DMS 273 (cell line): ENCODE data around the gene MSANTD1.

Experiments
- DNase-seq: peaks from one replicate; lab custom pipeline; 2025; ENCODE audit not compliant: unreplicated experiment; lab: John Stamatoyannopoulos, UW

MSANTD1 gene

DNA sequence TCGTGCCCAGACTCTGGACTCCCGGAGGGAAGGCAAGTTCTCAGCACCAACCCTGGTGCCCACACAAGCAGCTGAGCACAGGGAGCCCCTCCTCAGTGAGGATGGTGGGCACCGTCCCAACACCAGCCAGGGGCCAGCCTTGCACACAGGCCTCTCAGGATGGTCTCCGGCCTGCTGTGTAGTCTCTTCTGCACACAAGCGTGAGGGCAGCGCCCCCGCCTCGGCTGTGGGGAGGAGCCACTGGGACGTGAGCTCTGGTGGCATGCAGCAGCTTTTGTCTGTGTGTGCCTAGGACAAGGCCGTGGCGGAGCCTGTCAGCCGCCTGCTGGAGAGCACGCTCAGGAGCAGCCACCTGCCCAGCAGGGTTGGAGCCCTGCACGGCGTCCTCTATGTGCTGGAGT is 16.1 kb upstream of the MSANTD1 start:
- no peak for DNase-seq

DNA sequence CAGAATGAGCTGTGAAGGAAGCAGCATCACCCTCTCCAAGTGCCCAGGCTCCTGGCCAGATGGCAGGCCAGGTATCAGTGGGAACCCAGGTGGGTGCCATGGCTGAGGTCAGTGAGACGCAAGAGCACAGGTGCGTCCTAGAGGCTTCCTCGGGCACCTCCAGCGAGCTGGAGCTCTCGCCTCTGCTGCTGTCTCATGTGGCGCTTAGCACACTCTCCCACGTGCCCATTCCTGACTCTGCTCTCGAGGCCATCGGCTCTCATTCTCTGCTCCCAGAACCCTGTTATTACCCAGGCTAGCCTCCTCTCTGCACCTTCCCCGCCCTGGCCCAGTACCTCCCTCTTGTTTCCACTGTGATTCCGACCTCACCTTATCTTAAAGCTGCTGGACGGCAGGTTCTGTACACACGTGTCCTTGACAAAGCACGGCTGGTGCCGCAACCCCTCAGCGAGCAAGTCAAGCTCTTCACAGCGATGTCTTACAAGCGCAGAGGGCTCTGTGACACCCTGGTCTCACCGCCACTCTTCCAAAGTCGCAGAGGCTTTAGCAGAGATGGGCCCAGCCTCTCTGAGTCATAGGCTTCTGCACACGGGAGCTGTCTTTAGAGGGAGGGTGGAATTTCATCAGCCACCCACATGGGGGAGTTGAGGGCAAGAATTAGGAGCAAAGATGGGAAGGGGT is 15.4 kb upstream of the MSANTD1 start:
- DNase-seq = peak; percentile 29

DNA sequence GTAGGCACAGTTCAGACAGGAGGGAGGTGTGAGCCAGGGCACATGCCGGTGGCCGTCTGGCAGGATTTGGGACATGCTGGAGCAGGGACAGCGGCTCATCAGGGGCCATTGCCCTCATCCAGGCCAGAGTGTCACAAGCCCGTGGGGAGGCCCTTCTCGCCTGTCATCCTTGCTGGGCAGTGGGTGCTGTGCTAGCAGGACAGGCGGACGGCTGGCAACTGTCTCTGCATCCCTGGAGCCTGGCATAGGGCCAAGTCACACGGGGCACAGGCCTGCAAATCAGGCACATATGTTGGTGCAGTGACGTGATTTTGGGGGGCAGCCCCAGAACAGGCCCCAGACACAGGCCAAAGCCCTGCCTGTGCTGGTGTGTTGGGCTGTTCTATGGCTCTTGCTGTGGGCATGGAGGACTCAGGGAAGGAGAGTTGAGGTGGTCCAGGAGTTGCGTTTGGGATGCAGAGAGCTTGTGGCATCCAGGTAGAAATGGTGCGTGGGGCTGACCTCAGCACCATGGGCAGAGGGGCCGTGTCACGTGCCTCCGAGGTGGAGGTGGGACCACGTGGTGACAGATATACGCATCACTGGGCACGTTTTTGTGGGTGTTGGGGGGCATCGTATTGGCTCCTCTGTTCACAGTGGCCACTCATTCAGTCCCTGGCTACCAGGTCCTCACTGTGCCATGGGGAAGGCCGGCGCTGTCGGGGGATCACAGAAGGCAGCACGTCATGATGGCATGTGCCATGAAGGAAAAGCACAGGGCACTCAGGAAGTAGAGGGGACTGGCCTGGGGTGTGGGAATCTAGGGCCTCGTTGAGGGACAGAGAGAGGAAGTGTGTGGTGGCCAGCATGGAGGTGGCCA is 14.6 kb upstream of the MSANTD1 start:
- no peak for DNase-seq

DNA sequence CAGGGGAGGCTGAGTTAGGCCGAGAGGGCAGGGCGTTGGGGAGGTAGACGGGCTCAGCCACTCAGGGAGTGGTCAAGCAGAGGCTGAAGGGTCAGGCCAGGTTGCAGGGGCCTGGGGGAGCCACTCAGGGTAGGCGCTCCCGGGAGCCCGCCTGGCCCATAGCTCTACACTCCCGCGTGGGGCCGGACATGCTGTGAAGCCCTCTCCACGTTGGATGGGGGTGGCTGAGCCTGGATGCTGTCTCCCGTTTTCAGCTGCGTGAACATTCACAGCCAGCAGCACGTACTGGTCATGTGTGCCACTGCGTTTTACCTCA is 14.0 kb upstream of the MSANTD1 start:
- no peak for DNase-seq

DNA sequence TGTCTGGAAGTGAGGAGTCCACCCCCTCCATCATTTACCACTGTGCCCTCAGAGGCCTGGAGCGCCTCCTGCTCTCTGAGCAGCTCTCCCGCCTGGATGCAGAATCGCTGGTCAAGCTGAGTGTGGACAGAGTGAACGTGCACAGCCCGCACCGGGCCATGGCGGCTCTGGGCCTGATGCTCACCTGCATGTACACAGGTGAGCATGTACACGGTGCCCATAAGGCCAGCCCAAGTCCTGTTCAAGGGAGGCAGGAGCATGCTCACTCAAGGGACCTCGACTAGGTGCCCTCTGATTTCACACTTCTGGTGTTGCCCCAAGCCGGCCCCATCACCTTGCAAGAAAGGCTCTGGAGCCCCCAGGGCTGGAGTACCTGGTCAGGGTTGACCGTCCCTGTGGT is 13.4 kb upstream of the MSANTD1 start:
- DNase-seq = no peak

DNA sequence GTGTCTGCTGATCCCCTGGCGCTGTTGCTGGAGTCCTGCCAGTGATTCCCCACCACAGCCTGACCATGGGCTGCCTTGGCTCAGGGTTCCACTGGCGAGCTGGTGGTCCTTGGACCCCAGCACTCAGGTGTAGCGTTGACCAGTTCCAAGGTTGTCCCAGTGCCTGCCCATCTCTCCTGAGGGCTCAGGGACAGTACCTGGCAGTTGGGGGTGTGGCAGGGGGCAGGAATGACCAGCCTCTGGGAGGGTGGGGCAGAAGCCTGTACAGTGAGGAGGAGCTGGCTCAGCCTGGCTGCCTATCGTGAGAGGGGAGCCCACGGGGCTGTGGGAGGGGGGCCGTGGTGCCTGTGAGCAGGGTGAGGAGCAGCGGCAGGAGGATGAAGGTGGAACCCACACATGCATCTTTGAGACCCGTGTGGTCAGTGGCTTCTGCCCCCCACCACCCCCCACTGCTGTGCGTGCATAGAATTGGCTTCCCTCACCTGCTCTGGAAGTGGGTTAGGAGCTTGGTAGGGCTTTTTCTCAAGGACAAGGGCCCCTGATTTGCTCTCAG is 12.6 kb upstream of the MSANTD1 start:
- no peak for DNase-seq

DNA sequence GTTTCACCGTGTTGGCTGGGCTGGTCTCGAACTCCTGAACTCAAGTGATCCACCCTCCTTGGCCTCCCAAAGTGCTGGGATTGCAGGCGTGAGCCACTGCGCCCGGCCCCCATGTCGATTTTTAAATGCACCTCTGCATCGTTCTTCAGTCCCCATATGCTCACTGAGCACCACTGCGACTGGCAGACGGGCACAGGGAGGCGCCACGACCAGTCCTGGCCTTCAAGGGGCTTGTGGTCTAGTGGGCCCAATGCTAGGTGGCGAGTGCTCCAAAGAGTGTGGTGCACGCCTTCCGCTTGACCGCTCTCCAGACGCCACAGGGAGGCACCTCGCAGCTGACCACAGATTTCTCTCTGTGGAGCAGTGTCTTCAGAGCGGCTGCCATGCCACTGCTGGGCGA is 11.7 kb upstream of the MSANTD1 start:
- no peak for DNase-seq

DNA sequence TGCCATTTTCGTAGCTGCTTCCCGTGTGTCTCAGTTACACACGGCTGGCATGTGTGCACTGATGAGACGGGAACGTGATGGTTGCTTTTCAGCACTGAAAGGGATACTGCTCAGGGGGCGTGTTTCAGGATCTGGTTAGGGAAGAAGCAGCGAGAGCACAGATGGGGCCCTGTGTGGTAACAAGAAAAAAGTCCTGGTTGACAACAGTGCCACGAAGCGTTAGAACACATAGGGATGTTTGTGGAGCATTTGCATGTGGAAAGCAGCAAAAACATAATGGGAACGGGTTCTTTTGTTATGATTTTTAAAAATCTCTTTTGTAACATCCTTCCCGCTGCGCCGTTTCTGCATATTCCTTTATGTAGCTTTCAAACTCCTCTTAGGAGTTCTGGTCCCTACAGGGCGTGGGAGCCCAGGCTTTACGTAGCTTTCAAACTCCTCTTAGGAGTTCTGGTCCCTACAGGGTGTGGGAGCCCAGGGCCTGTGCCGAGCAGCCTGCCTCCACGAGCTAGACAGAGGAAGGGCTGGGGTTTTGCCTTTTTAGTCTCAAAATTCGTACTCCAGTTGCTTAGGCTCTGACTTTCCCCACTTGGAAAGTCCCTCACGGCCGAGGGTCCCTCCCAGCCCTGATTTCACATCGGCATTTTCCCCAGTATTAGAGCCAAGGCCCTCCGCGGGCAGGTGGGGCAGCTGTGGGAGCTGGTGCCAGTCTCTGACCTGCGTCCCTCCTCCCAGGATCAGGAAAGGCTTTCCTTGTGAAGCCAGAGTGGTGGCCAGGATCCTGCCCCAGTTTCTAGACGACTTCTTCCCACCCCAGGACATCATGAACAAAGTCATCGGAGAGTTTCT is 11.0 kb upstream of the MSANTD1 start:
- DNase-seq = peak; percentile 66

DNA sequence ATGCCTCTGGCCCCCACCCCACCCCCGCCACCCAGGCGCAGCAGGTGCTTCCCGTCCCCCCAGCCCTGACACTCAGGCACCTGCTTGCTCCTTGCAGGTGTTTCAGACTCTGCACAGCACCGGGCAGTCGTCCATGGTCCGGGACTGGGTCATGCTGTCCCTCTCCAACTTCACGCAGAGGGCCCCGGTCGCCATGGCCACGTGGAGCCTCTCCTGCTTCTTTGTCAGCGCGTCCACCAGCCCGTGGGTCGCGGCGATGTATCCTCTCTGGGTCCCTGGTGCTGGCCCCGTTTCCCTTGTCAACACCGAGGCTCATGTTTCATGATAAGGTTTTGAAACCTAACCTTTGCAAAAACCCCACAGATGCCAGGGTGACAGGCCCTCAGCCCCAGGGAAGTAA is 10.2 kb upstream of the MSANTD1 start:
- DNase-seq = no peak

DNA sequence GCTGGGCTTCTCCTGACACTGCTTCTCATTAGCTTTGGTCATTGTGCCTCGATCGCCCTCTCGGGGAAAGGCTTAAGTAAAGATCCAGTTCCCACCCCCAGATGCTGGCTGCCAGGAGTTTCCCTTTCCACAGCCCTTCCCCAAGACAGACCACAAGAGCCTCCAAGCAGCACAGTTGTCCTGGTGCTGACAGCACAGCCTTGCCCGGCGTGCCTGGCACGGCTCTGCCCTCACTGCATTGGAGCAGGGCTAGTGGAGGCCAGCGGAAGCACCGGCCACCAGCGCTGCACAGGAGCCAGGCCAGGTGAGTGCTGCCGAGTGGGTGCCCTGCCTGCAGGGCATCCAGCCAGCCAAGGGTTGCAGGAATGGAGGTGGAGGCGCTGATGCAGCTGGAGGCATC is 9.7 kb upstream of the MSANTD1 start:
- DNase-seq = peak; percentile 45

DNA sequence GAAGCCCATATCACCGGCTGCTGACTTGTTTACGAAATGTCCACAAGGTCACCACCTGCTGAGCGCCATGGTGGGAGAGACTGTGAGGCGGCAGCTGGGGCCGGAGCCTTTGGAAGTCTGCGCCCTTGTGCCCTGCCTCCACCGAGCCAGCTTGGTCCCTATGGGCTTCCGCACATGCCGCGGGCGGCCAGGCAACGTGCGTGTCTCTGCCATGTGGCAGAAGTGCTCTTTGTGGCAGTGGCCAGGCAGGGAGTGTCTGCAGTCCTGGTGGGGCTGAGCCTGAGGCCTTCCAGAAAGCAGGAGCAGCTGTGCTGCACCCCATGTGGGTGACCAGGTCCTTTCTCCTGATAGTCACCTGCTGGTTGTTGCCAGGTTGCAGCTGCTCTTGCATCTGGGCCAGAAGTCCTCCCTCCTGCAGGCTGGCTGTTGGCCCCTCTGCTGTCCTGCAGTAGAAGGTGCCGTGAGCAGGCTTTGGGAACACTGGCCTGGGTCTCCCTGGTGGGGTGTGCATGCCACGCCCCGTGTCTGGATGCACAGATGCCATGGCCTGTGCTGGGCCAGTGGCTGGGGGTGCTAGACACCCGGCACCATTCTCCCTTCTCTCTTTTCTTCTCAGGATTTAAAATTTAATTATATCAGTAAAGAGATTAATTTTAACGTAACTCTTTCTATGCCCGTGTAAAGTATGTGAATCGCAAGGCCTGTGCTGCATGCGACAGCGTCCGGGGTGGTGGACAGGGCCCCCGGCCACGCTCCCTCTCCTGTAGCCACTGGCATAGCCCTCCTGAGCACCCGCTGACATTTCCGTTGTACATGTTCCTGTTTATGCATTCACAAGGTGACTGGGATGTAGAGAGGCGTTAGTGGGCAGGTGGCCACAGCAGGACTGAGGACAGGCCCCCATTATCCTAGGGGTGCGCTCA is 8.7 kb upstream of the MSANTD1 start:
- peak; percentile 93 for DNase-seq

DNA sequence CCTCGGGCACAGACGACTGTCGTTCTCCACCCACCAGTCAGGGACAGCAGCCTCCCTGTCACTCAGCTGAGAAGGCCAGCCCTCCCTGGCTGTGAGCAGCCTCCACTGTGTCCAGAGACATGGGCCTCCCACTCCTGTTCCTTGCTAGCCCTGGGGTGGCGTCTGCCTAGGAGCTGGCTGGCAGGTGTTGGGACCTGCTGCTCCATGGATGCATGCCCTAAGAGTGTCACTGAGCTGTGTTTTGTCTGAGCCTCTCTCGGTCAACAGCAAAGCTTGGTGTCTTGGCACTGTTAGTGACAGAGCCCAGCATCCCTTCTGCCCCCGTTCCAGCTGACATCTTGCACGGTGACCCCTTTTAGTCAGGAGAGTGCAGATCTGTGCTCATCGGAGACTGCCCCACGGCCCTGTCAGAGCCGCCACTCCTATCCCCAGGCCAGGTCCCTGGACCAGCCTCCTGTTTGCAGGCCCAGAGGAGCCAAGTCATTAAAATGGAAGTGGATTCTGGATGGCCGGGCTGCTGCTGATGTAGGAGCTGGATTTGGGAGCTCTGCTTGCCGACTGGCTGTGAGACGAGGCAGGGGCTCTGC is 7.9 kb upstream of the MSANTD1 start:
- DNase-seq = peak; percentile 77

DNA sequence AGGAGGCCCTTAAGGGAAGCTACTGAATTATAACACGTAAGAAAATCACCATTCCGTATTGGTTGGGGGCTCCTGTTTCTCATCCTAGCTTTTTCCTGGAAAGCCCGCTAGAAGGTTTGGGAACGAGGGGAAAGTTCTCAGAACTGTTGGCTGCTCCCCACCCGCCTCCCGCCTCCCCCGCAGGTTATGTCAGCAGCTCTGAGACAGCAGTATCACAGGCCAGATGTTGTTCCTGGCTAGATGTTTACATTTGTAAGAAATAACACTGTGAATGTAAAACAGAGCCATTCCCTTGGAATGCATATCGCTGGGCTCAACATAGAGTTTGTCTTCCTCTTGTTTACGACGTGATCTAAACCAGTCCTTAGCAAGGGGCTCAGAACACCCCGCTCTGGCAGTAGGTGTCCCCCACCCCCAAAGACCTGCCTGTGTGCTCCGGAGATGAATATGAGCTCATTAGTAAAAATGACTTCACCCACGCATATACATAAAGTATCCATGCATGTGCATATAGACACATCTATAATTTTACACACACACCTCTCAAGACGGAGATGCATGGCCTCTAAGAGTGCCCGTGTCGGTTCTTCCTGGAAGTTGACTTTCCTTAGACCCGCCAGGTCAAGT is 6.9 kb upstream of the MSANTD1 start:
- peak; percentile 74 for DNase-seq

DNA sequence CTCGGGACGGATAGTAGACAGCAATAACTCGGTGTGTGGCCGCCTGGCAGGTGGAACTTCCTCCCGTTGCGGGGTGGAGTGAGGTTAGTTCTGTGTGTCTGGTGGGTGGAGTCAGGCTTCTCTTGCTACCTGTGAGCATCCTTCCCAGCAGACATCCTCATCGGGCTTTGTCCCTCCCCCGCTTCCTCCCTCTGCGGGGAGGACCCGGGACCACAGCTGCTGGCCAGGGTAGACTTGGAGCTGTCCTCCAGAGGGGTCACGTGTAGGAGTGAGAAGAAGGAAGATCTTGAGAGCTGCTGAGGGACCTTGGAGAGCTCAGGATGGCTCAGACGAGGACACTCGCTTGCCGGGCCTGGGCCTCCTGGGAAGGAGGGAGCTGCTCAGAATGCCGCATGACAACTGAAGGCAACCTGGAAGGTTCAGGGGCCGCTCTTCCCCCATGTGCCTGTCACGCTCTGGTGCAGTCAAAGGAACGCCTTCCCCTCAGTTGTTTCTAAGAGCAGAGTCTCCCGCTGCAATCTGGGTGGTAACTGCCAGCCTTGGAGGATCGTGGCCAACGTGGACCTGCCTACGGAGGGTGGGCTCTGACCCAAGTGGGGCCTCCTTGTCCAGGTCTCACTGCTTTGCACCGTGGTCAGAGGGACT is 5.7 kb upstream of the MSANTD1 start:
- DNase-seq = no peak

DNA sequence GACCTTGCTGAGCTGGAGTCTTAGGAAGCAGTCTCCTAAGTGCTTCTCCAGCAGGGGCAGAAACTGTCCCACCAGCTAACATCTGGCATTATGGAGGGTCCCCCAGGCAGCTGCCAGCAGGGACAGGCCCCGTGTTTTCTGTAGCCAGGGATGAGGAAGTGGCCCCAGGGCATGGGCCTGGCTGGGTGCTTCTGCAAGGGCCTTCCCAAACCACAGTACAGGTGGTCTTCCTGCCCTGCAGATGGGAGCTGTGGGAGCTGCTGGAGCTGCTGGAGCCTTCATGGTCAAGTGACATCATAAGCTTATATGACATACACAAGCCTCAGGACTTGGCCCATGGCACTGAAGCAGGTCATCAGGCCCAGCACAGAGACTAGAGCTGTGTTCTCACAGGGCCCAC is 5.0 kb upstream of the MSANTD1 start:
- no peak for DNase-seq

DNA sequence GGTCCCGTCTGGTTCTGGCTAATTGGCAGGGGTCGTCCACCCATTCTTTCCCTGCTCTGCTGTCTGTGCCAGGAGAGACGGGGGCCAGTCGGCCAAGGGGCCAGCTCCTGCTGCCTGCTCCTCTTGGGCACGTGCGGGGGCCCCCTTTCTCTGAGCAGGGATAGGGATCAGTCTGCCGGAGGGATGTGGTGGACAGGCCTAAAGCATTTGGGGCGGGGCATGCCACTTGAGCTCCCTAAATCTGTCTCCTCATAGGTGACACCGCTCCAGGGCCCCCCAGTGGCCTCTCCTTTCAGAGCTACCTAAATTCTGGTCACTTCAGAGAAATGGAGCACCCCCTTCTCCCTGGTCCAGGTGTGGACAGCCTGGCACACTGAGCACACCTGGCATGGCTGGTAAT is 4.2 kb upstream of the MSANTD1 start:
- no peak for DNase-seq

DNA sequence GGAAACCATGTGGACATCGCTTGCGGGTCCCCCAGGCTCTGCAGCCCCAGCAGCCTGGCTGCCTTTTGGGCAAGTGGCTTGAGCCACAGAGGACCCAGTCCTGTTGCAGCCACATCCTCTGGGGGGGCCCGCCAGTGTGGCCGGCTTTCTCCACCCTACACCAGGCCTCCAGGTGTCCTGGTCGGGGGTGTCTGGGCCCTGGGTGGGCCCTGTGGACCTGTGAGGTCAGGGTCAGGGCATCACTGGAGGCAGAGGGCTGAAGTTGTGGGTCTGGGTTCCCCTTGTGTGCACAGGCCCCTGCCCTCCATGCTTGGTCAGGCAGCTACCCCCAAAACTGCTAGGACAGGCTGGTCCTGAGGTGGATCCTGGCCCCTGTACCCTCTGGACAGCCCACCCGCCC is 3.3 kb upstream of the MSANTD1 start:
- no peak for DNase-seq

DNA sequence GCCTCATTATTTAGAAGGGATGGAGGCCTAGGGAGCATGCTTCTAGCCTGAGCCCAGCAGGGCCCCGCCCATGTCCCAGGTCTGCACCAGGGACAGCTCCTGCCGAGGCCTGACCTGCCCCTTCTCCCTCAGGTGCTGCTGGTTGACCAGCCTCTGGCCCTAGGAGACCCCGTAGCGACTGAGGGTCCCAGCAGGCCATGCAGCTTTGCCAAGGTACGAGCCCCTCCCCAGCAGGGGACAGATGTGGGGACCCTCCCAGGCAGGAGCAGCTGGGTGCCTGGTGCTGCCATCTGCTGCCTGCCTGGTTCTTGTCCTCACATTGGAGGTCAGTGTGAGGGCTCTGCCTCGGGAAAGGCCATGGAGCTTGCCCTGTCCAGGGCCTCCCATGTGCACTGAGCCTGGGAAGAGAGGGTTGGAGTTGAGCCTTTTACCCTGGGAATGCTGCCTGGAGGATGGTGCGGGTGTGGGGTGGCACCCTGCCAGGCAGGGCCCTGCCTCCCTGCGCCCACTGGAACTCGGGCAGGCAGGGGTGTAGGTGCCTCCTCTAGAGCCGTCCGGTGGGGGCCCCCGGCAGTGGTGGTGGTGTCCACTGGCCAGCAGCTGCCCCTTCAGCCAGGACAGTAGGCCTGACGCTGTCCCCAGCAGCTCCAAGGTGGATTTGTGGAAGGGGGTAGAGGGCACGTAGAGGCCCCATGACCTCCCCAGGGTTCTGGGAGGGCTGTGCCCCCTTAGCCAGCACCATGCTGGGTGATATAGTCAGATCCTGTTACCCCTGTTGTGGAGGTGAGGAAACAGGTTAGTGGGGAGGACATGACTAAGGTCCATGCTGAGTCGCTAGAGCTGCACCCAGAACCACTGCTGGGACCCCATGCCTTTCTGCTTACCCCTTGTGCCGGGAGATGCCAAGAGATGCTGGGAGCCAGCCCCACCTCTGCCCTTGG is 2.2 kb upstream of the MSANTD1 start:
- peak; percentile 64 for DNase-seq
